Gastroesophageal sphincter (tissue), 3 donors: ENCODE results near the gene NRP2.

Experiments
- CTCF ChIP-seq, 4 experiments: fragments of 200-600 bp in 2 of 4; fragments of 450-650 bp in 2 of 4; sonication (generic) in 1 of 4; IDR thresholded peaks; one replicate each; pipeline ENCODE4 v1.5.1; 2017 to 2019; ENCODE audit warnings: antibody characterized with exemption in 4 of 4, mild to moderate bottlenecking in 2 of 4, moderate library complexity in 2 of 4
- EP300 ChIP-seq: sonication (generic); formaldehyde crosslinking; IDR thresholded peaks from one replicate; pipeline ENCODE4 v1.6.1; 2017; ENCODE audit warnings: antibody characterized with exemption, mild to moderate bottlenecking
- POLR2A ChIP-seq, 2 donors: fragments of 450-650 bp; IDR thresholded peaks; one replicate each; pipeline ENCODE4 v1.6.1; 2017; ENCODE audit warnings: antibody characterized with exemption in 2 of 2, mild to moderate bottlenecking in 2 of 2, moderate library complexity in 1 of 2

- TF ChIP-seq EP300: no peak
- TF ChIP-seq POLR2A (IDR thresholded peaks at IDR 0.05): no peak
- TF ChIP-seq CTCF (IDR thresholded peaks at IDR 0.05): no peak
Observed at GRCh38 chr2:205787761-205788160, 105.5 kb downstream of the NRP2 start.
